Retinal pigment epithelial cell (primary cell): ENCODE measurements around the gene CDC20B.

Experiments
- DNase-seq: peaks from one replicate; pipeline ENCODE4 v3.0.0-alpha.2; 2010; ENCODE audit warnings: low read depth
- H3K4me3 ChIP-seq: 2 replicates; pipeline ENCODE4 v1.5.1; 2011; ENCODE audit warnings: mild to moderate bottlenecking, low read length, control low read depth, moderate library complexity
- TF ChIP-seq, protein P1 (sequence below): conservative IDR thresholded peaks from 2 replicates; pipeline ENCODE4 v1.5.1; 2011; ENCODE audit warnings: low read depth, low read length, control low read depth, inconsistent platforms

CDC20B gene, protein sequence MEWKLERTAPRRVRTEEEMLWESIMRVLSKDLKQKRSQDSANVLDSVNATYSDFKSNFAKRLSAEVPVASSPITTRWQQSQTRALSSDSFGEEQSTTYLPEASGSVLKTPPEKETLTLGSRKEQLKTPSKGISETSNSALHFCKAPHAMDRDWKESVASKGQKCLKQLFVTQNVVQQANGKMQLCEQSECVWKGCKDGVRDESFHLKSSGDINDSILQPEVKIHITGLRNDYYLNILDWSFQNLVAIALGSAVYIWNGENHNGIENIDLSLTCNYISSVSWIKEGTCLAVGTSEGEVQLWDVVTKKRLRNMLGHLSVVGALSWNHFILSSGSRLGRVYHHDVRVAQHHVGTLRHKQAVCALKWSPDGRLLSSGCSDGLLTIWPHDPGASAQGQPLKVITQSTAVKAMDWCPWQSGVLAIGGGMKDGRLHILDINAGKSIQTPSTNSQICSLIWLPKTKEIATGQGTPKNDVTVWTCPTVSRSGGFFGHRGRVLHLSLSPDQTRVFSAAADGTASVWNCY

DNA sequence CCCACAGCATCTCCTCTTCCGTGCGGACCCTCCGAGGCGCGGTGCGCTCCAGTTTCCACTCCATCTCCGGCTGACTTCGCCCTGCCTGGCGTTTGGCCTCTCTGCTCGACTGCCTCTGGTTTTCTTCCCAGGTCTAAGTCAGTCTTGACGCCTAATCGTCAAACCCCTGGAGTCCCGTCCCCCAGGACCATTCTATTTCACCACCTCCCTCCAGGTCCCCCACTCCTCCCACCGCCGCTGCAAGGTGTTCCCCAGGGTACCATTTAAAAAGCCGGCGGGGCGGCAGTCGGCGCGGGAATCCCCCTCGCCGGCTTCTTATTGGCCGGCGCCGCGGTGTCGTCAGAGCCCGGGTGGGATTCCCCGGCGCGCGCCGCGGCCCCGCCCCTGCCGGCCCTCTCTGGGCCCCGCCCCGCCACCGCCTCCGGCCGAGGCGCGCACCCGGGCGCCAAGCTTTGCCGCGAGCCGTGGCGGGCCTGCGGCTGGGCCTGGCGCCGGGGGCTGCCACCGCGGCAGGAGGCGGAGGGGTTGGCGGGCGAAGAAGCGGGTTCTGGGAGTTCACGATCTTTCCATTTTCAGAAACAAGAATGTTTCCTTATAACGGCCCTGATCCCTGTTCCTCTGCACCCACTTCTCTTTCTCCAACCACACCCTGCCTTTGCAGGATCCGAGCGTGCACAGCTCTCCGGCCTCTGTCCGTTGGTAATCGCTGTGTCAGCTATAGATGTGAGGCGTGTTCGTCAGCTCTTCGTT, at the start of gene CDC20B:
TSS of gene CDC20B (minus strand) at position 241 of the 750 bp plus-strand sequence. CDS start at position 64, 177 bp downstream.
- DNase-seq, result no peak
- H3K4me3 ChIP-seq, result peak within 1 kb of the TSS; percentile 58

DNA sequence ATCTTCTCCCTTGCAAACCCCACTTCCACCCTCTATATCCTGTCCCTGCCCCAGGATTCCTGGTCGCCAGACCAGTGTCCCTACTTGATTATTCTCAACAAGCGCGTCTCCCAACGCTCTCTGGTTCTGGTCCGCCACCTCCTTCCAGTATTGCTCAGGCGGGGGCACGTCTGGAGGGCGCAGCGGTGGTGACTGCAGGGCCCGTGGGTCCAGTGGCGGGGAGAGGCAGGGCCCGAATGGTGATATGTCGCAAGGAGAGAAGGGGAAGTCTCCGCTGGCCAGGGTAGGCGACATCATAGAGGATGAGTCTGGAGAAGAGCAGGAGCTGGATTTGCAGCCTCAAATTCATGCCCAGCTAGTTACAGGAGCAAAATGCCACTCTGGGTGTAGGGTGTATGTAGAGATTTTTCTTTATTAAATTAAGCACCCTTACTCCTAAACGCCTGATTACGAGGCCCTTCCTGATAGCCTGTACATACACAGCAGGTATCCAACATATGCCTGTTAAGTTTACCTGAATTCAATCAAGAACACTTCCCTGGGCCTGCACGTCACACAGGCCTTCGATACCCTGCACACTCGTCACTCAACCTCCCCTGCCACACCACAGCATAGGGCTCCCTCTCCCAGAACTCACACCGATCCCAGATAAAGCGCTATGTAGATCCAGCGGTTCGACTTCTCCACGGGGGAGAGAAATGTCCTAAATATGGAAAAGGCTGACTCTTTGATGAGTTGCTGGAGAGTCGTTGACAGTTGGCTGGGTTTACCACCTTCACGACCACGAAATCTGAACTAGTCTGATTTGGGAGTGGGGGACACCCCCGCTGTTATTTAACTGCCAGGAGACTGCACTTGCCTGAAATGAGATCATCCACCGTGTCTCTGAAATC, 49.4 kb upstream of the CDC20B start:
- no peak overlapping the region for H3K4me3 ChIP-seq
- DNase-seq, result no peak
- TF ChIP-seq, protein P1, sequence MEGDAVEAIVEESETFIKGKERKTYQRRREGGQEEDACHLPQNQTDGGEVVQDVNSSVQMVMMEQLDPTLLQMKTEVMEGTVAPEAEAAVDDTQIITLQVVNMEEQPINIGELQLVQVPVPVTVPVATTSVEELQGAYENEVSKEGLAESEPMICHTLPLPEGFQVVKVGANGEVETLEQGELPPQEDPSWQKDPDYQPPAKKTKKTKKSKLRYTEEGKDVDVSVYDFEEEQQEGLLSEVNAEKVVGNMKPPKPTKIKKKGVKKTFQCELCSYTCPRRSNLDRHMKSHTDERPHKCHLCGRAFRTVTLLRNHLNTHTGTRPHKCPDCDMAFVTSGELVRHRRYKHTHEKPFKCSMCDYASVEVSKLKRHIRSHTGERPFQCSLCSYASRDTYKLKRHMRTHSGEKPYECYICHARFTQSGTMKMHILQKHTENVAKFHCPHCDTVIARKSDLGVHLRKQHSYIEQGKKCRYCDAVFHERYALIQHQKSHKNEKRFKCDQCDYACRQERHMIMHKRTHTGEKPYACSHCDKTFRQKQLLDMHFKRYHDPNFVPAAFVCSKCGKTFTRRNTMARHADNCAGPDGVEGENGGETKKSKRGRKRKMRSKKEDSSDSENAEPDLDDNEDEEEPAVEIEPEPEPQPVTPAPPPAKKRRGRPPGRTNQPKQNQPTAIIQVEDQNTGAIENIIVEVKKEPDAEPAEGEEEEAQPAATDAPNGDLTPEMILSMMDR, result no peak

More for the DNA sequence above, at the start of gene CDC20B:
- TF ChIP-seq, protein P1, result no peak

DNA sequence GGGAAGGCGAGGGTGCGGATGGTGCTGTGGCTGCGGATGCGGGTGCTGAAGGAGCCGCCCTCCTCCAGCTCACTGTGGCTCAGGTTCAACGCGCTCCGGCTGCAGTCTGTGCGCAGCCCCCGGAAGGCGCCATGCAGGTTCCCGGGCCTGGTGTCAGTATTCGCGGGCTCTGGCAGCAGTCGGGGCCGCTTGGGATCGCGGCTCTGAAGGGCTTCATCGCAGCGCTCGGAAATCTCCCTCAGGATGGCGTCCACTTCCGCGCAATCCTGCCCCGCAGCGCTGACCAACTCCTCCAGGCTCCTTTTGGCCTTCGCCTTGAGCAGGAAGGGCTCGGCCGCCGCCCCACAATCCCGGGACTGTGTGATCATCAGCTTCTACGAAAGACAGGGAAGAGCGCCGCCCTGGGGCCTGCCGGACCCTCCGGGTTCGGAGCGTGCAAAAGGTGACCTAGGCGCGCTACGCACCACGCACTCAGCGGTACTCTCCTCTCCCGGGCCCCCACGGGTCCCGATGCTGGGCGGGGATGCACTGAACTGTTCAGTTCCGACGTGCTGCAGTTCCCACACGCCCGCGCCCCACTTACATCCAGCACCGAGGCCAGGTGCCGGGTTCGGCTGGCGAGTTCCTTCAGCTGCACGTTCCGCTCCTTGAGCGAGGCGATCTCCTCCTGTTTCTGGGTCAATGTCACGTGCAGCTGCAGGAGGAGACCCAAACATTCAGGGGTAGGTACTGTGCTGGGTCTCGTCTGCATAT, 47.6 kb upstream of the CDC20B start:
- TF ChIP-seq, protein P1, result peak; percentile 34
- peak overlapping the region; percentile 57 for H3K4me3 ChIP-seq
- DNase-seq, result no peak

DNA sequence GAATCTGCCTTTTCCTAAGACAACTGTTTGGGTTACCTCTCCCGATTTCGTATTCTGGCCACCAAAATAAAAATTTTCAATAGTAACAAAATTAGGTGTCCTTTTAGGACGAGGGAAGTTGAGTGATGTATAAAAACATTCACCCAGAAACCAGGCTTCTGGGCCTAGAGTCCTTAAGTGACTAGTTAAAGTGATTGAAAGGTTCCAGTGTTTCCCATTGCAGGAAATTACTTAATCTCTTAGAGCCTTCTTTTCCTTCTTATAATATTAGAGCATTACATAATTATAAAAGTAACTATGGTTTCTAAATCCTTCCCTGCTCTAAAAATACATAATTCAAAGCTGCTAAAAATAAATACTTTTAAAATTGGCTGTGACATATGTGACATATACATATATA, 46.8 kb upstream of the CDC20B start:
- TF ChIP-seq, protein P1, result no peak
- DNase-seq, result no peak
- no peak overlapping the region for H3K4me3 ChIP-seq

DNA sequence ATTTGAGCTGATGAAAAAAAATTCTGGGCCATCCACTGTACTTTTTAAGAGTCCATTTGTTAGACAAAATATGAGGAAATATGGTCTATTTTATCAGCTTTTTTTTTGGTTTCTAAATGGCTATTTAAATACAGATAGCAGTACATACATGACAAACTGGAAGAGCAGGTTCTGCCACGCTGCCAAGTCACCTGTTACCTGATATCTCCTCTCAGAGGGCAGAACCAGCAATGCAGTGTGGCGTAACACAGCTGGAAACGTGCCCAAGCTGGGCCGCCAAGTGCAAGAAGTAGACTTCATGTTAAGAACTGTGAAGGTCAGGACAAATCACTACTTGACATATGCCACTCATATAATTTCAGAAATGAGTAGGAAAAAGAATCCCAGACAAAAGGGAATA, 46.0 kb upstream of the CDC20B start:
- no peak for DNase-seq
- TF ChIP-seq, protein P1, result no peak
- H3K4me3 ChIP-seq, result no peak overlapping the region
